Measurements from ENCODE around the gene TMEM151B.
A peak's percentile ranks its signal among the peaks of the same experiment; 100 is the strongest.

Gene TMEM151B

GRCh38 chr6:44237813-44238433 is 32.3 kb upstream of the TMEM151B start:
- Mint-ChIP-seq H3K4me1 (ENCODE audit: low read depth) (peaks cover 46% of the 10 kb centered on the region), H3K9me3 (no peaks in the 10 kb centered on the region), H3K27ac (peak overlapping the region; percentile 98), H3K36me3 (ENCODE audit: low read depth) (no peaks in the 10 kb centered on the region), H3K27me3 (peaks cover 6% of the 10 kb centered on the region), H3K4me3 (peak overlapping the region; percentile 96)
- intact Hi-C loops (cut with micrococcal nuclease) = loop anchor here (1.0 to 2.0 kb wide), 2 partner anchors 17 to 66 kb away; no protein-coding TSS in a partner anchor

- H3K4me3 Mint-ChIP-seq = peak overlapping the region; percentile 20
- intact Hi-C loops (cut with micrococcal nuclease) = loop anchor here (1.0 kb wide), 1 partner anchor 67 kb away; no protein-coding TSS in a partner anchor
- H3K36me3 Mint-ChIP-seq (ENCODE audit: low read depth) = no peaks in the 10 kb centered on the region
- peaks cover 6% of the 10 kb centered on the region for H3K27me3 Mint-ChIP-seq
- no peaks in the 10 kb centered on the region for H3K9me3 Mint-ChIP-seq
- H3K4me1 Mint-ChIP-seq (ENCODE audit: low read depth) = peaks cover 38% of the 10 kb centered on the region
- peak overlapping the region; percentile 98 for H3K27ac Mint-ChIP-seq
These were observed 31.4 kb upstream of the TMEM151B start for GRCh38 chr6:44238687-44239350.

- H3K27me3 Mint-ChIP-seq = peaks cover 8% of the 10 kb centered on the region
- no peak overlapping the region for H3K4me3 Mint-ChIP-seq
- H3K27ac Mint-ChIP-seq = no peak overlapping the region
- no peaks in the 10 kb centered on the region for H3K9me3 Mint-ChIP-seq
- intact Hi-C loops (cut with micrococcal nuclease) = no loop called here
- peaks cover 27% of the 10 kb centered on the region for H3K4me1 Mint-ChIP-seq (ENCODE audit: low read depth)
- H3K36me3 Mint-ChIP-seq (ENCODE audit: low read depth) = peaks cover 22% of the 10 kb centered on the region
These were observed 26.9 kb upstream of the TMEM151B start for GRCh38 chr6:44243345-44243744.

- Mint-ChIP-seq H3K36me3 (ENCODE audit: low read depth) (peaks cover 43% of the 10 kb centered on the region), H3K4me3 (peak overlapping the region; percentile 97)
- intact Hi-C loops (cut with micrococcal nuclease) = no loop called here
These were observed 24.8 kb upstream of the TMEM151B start for GRCh38 chr6:44245391-44245911.

GRCh38 chr6:44245912-44246662 is 24.2 kb upstream of the TMEM151B start:
- Mint-ChIP-seq H3K4me3 (peak overlapping the region; percentile 97), H3K27me3 (peaks cover 8% of the 10 kb centered on the region), H3K4me1 (ENCODE audit: low read depth) (peaks cover 44% of the 10 kb centered on the region), H3K27ac (peak overlapping the region; percentile 92), H3K9me3 (no peaks in the 10 kb centered on the region), H3K36me3 (ENCODE audit: low read depth) (peaks cover 50% of the 10 kb centered on the region)
- intact Hi-C loops (cut with micrococcal nuclease) = no loop called here

More at GRCh38 chr6:44245391-44245911, 24.8 kb upstream of the TMEM151B start:
- H3K27ac Mint-ChIP-seq = peak overlapping the region; percentile 92
- H3K9me3 Mint-ChIP-seq = no peaks in the 10 kb centered on the region
- H3K27me3 Mint-ChIP-seq = peaks cover 8% of the 10 kb centered on the region
- H3K4me1 Mint-ChIP-seq (ENCODE audit: low read depth) = peaks cover 43% of the 10 kb centered on the region

GRCh38 chr6:44246663-44247337 is 23.4 kb upstream of the TMEM151B start, which contains the start of gene HSP90AB1:
Gene HSP90AB1, plus strand, starts transcription at chr6:44247101. Its CDS starts 1,529 bp downstream, at chr6:44248630.
- H3K4me3 Mint-ChIP-seq = peak within 1 kb of the TSS; percentile 97
- peak within 1 kb of the TSS; percentile 92 for H3K27ac Mint-ChIP-seq
- peaks cover 5% of the 10 kb centered on the region for H3K27me3 Mint-ChIP-seq
- intact Hi-C loops (cut with micrococcal nuclease) = no loop called here
- H3K36me3 Mint-ChIP-seq (ENCODE audit: low read depth) = peaks cover 57% of the 10 kb centered on the region
- no peaks in the 10 kb centered on the region for H3K9me3 Mint-ChIP-seq
- H3K4me1 Mint-ChIP-seq (ENCODE audit: low read depth) = peaks cover 47% of the 10 kb centered on the region

GRCh38 chr6:44247338-44248302 is 22.6 kb upstream of the TMEM151B start:
- Mint-ChIP-seq H3K27ac (peak overlapping the region; percentile 92), H3K27me3 (peaks cover 3% of the 10 kb centered on the region), H3K4me1 (ENCODE audit: low read depth) (peaks cover 55% of the 10 kb centered on the region), H3K9me3 (no peaks in the 10 kb centered on the region), H3K4me3 (peak overlapping the region; percentile 97), H3K36me3 (ENCODE audit: low read depth) (peaks cover 65% of the 10 kb centered on the region)
- intact Hi-C loops (cut with micrococcal nuclease) = no loop called here

- Mint-ChIP-seq H3K27ac (peak overlapping the region; percentile 92), H3K4me1 (ENCODE audit: low read depth) (peaks cover 65% of the 10 kb centered on the region), H3K27me3 (peaks cover 3% of the 10 kb centered on the region), H3K36me3 (ENCODE audit: low read depth) (peaks cover 75% of the 10 kb centered on the region), H3K4me3 (peak overlapping the region; percentile 97), H3K9me3 (no peaks in the 10 kb centered on the region)
- intact Hi-C loops (cut with micrococcal nuclease) = no loop called here
These were observed 21.7 kb upstream of the TMEM151B start for GRCh38 chr6:44248579-44248978.

- H3K4me3 Mint-ChIP-seq = peak overlapping the region; percentile 97
- peaks cover 81% of the 10 kb centered on the region for H3K36me3 Mint-ChIP-seq (ENCODE audit: low read depth)
- H3K27me3 Mint-ChIP-seq = no peaks in the 10 kb centered on the region
- no peak overlapping the region for H3K27ac Mint-ChIP-seq
- no peaks in the 10 kb centered on the region for H3K9me3 Mint-ChIP-seq
- peaks cover 64% of the 10 kb centered on the region for H3K4me1 Mint-ChIP-seq (ENCODE audit: low read depth)
- intact Hi-C loops (cut with micrococcal nuclease) = no loop called here
These were observed 21.0 kb upstream of the TMEM151B start for GRCh38 chr6:44249082-44249748.

GRCh38 chr6:44250067-44250717 is 20.1 kb upstream of the TMEM151B start:
- Mint-ChIP-seq H3K4me1 (ENCODE audit: low read depth) (peaks cover 71% of the 10 kb centered on the region), H3K36me3 (ENCODE audit: low read depth) (peaks cover 91% of the 10 kb centered on the region), H3K27me3 (no peaks in the 10 kb centered on the region), H3K4me3 (no peak overlapping the region), H3K9me3 (no peaks in the 10 kb centered on the region), H3K27ac (no peak overlapping the region)
- intact Hi-C loops (cut with micrococcal nuclease) = no loop called here

GRCh38 chr6:44250718-44251123 is 19.5 kb upstream of the TMEM151B start:
- no peak overlapping the region for H3K4me3 Mint-ChIP-seq
- peaks cover 71% of the 10 kb centered on the region for H3K4me1 Mint-ChIP-seq (ENCODE audit: low read depth)
- no peaks in the 10 kb centered on the region for H3K27me3 Mint-ChIP-seq
- no peaks in the 10 kb centered on the region for H3K9me3 Mint-ChIP-seq
- no peak overlapping the region for H3K27ac Mint-ChIP-seq
- intact Hi-C loops (cut with micrococcal nuclease) = no loop called here
- H3K36me3 Mint-ChIP-seq (ENCODE audit: low read depth) = peaks cover 96% of the 10 kb centered on the region
